Endometrial microvascular endothelial cells (primary cell): ENCODE data around the gene KRT83. TPM values are rescaled to one million over a fixed set of nuclear protein-coding genes. Genes with fewer than 3 reads are reported as not detected.
"Not testable (repeated sequence)": the region's sequence is repeated elsewhere in the genome, so short reads cannot be mapped to it uniquely, and the experiment has no call there.

Experiments used
- in situ Hi-C: cut with HindIII; loops from 2 replicates; pipeline ENCODE4 v1.10.0; 2017; ENCODE audit warnings: low sequenced_read_pairs, low pct_unique_long_range_greater_than_20kb; ENCODE audit errors: inconsistent ontology term
- total RNA-seq: library from RNA; depleted of rRNA; stranded (reverse); fragments of >200 nt; gene quantifications from one replicate; pipeline ENCODE4 v1.2.3, GENCODE V29; 2015; ENCODE audit errors: inconsistent ontology term

KRT83 gene
- total RNA-seq, 1 donor from 2014 or later: not detected

- in situ Hi-C loops: no loop called here
These were observed 34.0 kb upstream of the KRT83 start for GRCh38 chr12:52355176-52355575.

- in situ Hi-C loops: no loop called here
These were observed 33.0 kb upstream of the KRT83 start for GRCh38 chr12:52354200-52354599.

GRCh38 chr12:52353766-52354165, 32.6 kb upstream of the KRT83 start:
- in situ Hi-C loops: no loop called here

GRCh38 chr12:52352951-52353350, 31.8 kb upstream of the KRT83 start:
- in situ Hi-C loops: no loop called here

GRCh38 chr12:52351196-52352059, 30.2 kb upstream of the KRT83 start:
- in situ Hi-C loops: no loop called here

GRCh38 chr12:52350786-52351185, 29.6 kb upstream of the KRT83 start:
- in situ Hi-C loops: no loop called here

GRCh38 chr12:52350021-52350620, 28.9 kb upstream of the KRT83 start:
- in situ Hi-C loops: no loop called here

- in situ Hi-C loops: no loop called here
These were observed 28.0 kb upstream of the KRT83 start for GRCh38 chr12:52349196-52349595.

GRCh38 chr12:52347551-52348510, 26.6 kb upstream of the KRT83 start:
- in situ Hi-C loops: no loop called here

GRCh38 chr12:52347016-52347415, 25.8 kb upstream of the KRT83 start:
- in situ Hi-C loops: no loop called here

GRCh38 chr12:52346593-52346992, 25.4 kb upstream of the KRT83 start:
- in situ Hi-C loops: no loop called here

GRCh38 chr12:52345041-52345440, 23.8 kb upstream of the KRT83 start:
- in situ Hi-C loops: not testable (repeated sequence)

GRCh38 chr12:52344111-52344510, 22.9 kb upstream of the KRT83 start:
- in situ Hi-C loops: no loop called here

GRCh38 chr12:52343550-52343949, 22.4 kb upstream of the KRT83 start:
- in situ Hi-C loops: no loop called here

- in situ Hi-C loops: no loop called here
These were observed 21.7 kb upstream of the KRT83 start for GRCh38 chr12:52342781-52343490.

GRCh38 chr12:52341066-52341580, 19.9 kb upstream of the KRT83 start:
- in situ Hi-C loops: no loop called here

GRCh38 chr12:52338241-52338960, 17.2 kb upstream of the KRT83 start:
- in situ Hi-C loops: no loop called here

- in situ Hi-C loops: no loop called here
These were observed 15.9 kb upstream of the KRT83 start for GRCh38 chr12:52337054-52337453.
